Central memory CD8-positive, alpha-beta T cell (primary cell): ENCODE results near the gene MCCC1.
"Not testable (repeated sequence)": the region's sequence is repeated elsewhere in the genome, so short reads cannot be mapped to it uniquely, and the experiment has no call there.

Experiments used
- ATAC-seq: fragments of 150-1000 bp; cut with Tn5 transposase; replicated peaks from 2 replicates; pipeline ENCODE4 v1.10.0; 2022; ENCODE audit warnings: mild to moderate bottlenecking, moderate FRiP score, moderate number of reproducible peaks; ENCODE audit not compliant: poor library complexity, severe bottlenecking; ENCODE audit errors: extremely low read depth
- DNase-seq, 2 donors: peaks; one replicate each; pipeline ENCODE4 v3.0.0; 2021; ENCODE audit warnings: low spot score in 2 of 2
- H3K27ac Mint-ChIP-seq: one replicate; pipeline ENCODE4 v1.8.0; 2022; ENCODE audit warnings: low read depth, mild to moderate bottlenecking, moderate library complexity, mixed read lengths
- H3K27me3 Mint-ChIP-seq: one replicate; pipeline ENCODE4 v1.8.0; 2022; ENCODE audit warnings: mixed read lengths
- H3K36me3 Mint-ChIP-seq: one replicate; pipeline ENCODE4 v1.8.0; 2022; ENCODE audit warnings: mild to moderate bottlenecking, moderate library complexity, mixed read lengths; ENCODE audit not compliant: insufficient read depth
- H3K4me1 Mint-ChIP-seq: one replicate; pipeline ENCODE4 v1.8.0; 2022; ENCODE audit warnings: mixed read lengths
- H3K4me3 Mint-ChIP-seq: one replicate; pipeline ENCODE4 v1.8.0; 2022; ENCODE audit warnings: mild to moderate bottlenecking, moderate library complexity, mixed read lengths
- H3K9me3 Mint-ChIP-seq: one replicate; pipeline ENCODE4 v1.8.0; 2022; ENCODE audit warnings: mixed read lengths

The MCCC1 gene

DNA sequence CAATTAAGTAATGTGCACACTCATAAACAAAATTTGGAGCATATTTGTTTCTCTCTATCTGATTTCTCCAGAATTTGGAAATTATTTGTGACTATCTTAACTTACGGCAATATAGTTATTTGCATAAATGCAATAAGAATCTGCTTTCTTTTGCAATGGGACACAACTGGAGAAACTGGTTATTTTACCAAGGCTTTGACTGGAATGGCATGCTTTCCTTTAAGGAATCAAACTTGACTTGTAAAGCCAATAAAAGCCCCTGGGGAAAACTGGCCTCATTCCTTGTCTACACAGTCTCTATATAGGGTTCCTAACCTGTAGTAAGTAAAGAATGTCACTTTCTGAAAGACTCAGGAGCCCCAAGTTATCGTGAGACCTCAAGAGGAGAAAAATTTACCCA is 32.4 kb downstream of the MCCC1 start:
- not testable (repeated sequence) for DNase-seq, ATAC-seq, H3K27me3 Mint-ChIP-seq, H3K4me1 Mint-ChIP-seq, H3K4me3 Mint-ChIP-seq, H3K9me3 Mint-ChIP-seq, H3K27ac Mint-ChIP-seq
- peaks cover 16% of the 10 kb centered on the region for H3K36me3 Mint-ChIP-seq

DNA sequence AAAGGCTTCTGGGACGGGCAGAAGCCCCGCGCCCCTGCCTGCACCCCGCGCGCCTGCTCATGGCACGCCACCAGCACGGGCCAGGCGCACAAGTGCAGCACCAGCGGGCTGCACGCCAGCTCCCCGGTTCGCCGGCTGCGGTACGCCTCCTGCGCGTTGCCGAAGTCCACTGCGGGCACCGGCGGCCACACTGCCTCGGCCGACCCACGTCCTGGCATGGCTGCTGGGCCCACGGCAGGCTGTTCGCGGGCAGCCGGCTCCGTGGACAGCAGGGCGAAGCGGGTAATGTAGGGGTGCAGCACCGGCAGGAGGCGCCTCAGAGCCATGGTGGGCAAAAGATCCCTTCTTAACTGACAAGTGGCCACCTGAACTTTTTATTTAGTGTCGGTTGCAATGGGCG is 34.8 kb downstream of the MCCC1 start:
- Mint-ChIP-seq H3K4me3 (no peak overlapping the region), H3K36me3 (peaks cover 7% of the 10 kb centered on the region), H3K27me3 (no peaks in the 10 kb centered on the region), H3K9me3 (no peaks in the 10 kb centered on the region), H3K4me1 (no peaks in the 10 kb centered on the region), H3K27ac (no peak overlapping the region)
- ATAC-seq = no peak
- DNase-seq = no peak

GRCh38 chr3:183061391-183062172 is 37.7 kb downstream of the MCCC1 start:
- H3K4me3 Mint-ChIP-seq = no peak overlapping the region
- H3K4me1 Mint-ChIP-seq = no peaks in the 10 kb centered on the region

DNA sequence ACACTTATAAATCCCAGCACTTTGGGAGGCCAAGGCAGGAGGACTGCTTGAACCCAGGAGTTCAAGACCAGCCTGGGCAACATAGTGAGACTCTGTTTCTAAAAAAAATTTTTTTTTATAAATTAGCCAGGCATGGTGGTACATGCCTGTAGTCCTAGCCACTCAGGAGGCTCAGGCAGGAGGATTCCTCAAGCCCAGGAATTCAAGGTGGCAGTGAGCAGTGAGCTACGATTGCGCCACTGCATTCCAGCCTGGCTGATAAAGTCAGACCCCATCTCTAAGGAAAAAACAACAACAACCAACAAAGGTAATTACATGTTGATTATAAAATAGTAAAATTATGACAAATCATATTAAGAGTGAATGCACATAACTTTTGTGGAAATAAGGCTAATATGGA is 40.9 kb downstream of the MCCC1 start:
- DNase-seq (no peak), ATAC-seq (no peak)
- H3K27me3 Mint-ChIP-seq = no peaks in the 10 kb centered on the region
- no peak overlapping the region for H3K27ac Mint-ChIP-seq
- H3K4me1 Mint-ChIP-seq = no peaks in the 10 kb centered on the region
- no peak overlapping the region for H3K4me3 Mint-ChIP-seq
- H3K36me3 Mint-ChIP-seq = peaks cover 8% of the 10 kb centered on the region
- no peaks in the 10 kb centered on the region for H3K9me3 Mint-ChIP-seq

More at GRCh38 chr3:183061391-183062172, 37.7 kb downstream of the MCCC1 start:
- H3K9me3 Mint-ChIP-seq = no peaks in the 10 kb centered on the region
- H3K27me3 Mint-ChIP-seq = no peaks in the 10 kb centered on the region
- H3K27ac Mint-ChIP-seq = no peak overlapping the region
- ATAC-seq = no peak
- no peak for DNase-seq
- H3K36me3 Mint-ChIP-seq = peaks cover 10% of the 10 kb centered on the region

DNA sequence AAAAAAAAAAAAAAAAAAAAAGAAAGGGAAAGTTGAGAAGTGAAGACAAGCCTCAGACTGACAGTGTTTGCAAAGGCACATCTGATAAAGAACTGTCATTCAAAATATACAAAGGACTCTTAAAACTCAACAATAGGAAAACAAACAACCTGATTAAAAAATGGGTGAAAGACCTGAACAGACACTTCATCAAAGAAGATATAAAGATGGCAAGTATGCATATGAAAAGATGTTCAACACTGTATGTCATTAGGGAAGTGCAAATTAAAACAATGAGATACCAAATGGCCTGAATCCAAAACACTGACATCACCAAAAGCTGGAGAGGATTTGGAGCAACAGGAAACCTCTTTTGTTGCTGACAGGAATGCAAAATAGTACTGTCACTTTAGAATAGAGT is 48.6 kb downstream of the MCCC1 start:
- no peaks in the 10 kb centered on the region for H3K4me1 Mint-ChIP-seq
- no peak overlapping the region for H3K27ac Mint-ChIP-seq
- peaks cover 37% of the 10 kb centered on the region for H3K36me3 Mint-ChIP-seq
- ATAC-seq = no peak
- no peak overlapping the region for H3K4me3 Mint-ChIP-seq
- no peak for DNase-seq
- no peaks in the 10 kb centered on the region for H3K9me3 Mint-ChIP-seq
- no peaks in the 10 kb centered on the region for H3K27me3 Mint-ChIP-seq

DNA sequence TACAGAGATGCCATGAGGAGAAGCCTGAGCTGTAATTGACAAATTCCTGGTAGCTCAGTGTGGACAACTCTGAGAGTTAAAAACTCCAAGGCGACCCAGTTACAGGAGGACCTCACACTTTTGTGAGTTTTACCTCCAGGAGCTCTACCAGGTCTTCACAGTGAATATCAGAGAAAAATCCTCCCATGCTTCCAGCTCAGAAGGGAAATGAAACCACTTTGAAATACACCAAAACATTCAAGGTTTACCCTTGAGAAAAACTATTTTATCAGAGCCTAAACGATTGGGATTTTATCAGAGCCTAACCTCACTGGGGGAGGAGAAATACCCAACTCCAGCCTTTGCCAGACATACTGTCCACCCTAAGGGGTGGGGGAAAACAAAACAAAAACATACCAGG is 52.4 kb downstream of the MCCC1 start:
- Mint-ChIP-seq H3K4me1 (no peaks in the 10 kb centered on the region), H3K27ac (no peak overlapping the region), H3K36me3 (peaks cover 39% of the 10 kb centered on the region), H3K9me3 (no peaks in the 10 kb centered on the region), H3K27me3 (no peaks in the 10 kb centered on the region), H3K4me3 (no peak overlapping the region)
- no peak for ATAC-seq
- no peak for DNase-seq

DNA sequence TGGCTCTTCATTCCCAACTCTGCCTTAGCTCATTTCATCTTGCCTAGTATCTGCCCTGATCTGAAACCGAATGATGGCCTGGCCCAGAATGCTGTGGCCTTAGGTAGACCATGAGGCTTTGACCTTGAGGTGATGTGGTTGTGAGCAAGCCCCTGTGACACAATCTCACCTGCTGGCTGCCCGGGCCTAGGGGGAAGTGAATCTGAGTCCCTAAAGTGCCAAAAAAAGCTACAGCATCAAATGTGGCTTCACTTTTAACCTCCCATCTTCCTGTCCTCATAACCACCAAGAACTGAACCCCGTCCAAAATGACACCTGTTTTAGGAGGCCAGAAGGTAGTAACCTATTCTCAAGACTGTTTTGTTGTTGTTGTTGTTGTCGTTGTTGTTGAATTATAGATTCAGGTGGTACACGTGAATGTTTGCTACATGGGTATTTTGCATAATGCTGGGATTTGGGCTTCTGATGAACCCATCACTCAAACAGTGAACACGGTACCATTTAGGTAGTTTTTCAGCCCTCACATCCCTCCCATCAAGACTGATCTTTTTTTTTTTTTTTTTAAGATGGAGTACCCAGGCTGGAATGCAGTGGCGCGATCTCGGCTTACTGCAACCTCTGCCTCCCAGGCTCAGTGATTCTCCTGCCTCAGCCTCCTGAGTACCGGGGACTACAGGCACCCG is 54.6 kb downstream of the MCCC1 start:
- ATAC-seq (no peak), DNase-seq (no peak)
- no peak overlapping the region for H3K4me3 Mint-ChIP-seq
- no peaks in the 10 kb centered on the region for H3K27me3 Mint-ChIP-seq
- H3K27ac Mint-ChIP-seq = no peak overlapping the region
- no peaks in the 10 kb centered on the region for H3K4me1 Mint-ChIP-seq
- H3K36me3 Mint-ChIP-seq = peaks cover 35% of the 10 kb centered on the region
- no peaks in the 10 kb centered on the region for H3K9me3 Mint-ChIP-seq

- H3K36me3 Mint-ChIP-seq = peaks cover 51% of the 10 kb centered on the region
- no peaks in the 10 kb centered on the region for H3K27me3 Mint-ChIP-seq
- DNase-seq (no peak), ATAC-seq (no peak)
- H3K9me3 Mint-ChIP-seq = no peaks in the 10 kb centered on the region
- no peaks in the 10 kb centered on the region for H3K4me1 Mint-ChIP-seq
- H3K4me3 Mint-ChIP-seq = no peak overlapping the region
- H3K27ac Mint-ChIP-seq = no peak overlapping the region
Measured at GRCh38 chr3:183038757-183039156, 60.5 kb downstream of the MCCC1 start.

DNA sequence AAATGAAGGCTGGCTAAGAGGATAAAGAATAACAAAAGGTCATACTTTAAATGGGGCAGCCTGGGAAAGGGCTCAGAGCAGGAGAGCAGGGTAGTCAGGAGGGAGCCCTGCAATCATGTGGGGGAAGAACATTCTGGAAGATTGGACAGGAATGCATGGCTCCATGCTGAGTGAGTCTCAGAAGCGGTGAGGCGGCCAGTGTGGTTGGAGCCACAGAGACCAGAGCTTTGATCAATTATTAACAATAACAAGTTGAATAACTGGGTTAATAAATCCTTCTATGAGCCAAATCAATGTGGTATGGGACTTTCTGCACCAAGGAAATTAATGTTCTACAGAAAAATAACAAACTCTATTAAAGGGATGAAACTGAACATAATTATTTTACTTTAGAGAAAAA is 61.1 kb downstream of the MCCC1 start:
- Mint-ChIP-seq H3K27ac (no peak overlapping the region), H3K9me3 (no peaks in the 10 kb centered on the region), H3K4me1 (no peaks in the 10 kb centered on the region), H3K27me3 (no peaks in the 10 kb centered on the region), H3K36me3 (peaks cover 51% of the 10 kb centered on the region), H3K4me3 (no peak overlapping the region)
- no peak for DNase-seq
- ATAC-seq = no peak

- Mint-ChIP-seq H3K4me3 (no peak overlapping the region), H3K4me1 (peaks cover 4% of the 10 kb centered on the region), H3K36me3 (peaks cover 54% of the 10 kb centered on the region), H3K27ac (no peak overlapping the region), H3K27me3 (no peaks in the 10 kb centered on the region), H3K9me3 (no peaks in the 10 kb centered on the region)
- DNase-seq (no peak), ATAC-seq (no peak)
Measured at GRCh38 chr3:183033746-183034145, 65.5 kb downstream of the MCCC1 start.

DNA sequence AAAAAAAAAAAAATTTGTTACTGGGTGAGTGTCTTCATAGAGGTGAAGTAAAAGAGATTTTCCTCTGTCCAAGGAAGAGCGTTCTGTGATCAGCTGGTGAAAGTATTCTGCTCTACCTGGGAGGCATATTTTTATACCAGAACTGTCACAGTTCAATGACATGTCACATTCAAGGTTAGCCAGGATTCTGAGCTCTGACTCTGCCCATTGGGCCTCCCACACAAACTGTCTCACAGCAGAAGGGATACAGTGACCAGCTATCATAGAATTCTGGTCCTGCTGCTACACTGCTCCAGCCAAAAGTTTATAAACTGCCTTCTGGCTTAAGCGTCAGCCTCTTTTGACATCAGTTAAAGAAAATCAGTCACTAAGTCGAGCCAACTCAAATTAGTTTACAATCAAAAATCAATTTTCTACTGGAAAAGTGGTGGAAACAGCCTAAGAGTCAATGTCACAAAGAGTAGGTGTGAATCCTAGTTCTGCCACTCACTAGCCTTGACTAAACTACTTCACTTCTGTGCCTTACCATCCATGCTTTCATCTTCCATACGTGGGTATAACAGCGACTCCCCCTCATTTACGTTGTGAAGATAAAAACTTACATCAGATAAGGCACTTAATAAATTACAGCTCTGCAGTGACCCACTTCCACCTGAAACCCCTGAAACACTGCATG is 66.3 kb downstream of the MCCC1 start:
- no peak overlapping the region for H3K4me3 Mint-ChIP-seq
- H3K4me1 Mint-ChIP-seq = peaks cover 4% of the 10 kb centered on the region
- ATAC-seq (no peak), DNase-seq (no peak)
- no peak overlapping the region for H3K27ac Mint-ChIP-seq
- peaks cover 48% of the 10 kb centered on the region for H3K36me3 Mint-ChIP-seq
- H3K9me3 Mint-ChIP-seq = no peaks in the 10 kb centered on the region
- no peaks in the 10 kb centered on the region for H3K27me3 Mint-ChIP-seq

DNA sequence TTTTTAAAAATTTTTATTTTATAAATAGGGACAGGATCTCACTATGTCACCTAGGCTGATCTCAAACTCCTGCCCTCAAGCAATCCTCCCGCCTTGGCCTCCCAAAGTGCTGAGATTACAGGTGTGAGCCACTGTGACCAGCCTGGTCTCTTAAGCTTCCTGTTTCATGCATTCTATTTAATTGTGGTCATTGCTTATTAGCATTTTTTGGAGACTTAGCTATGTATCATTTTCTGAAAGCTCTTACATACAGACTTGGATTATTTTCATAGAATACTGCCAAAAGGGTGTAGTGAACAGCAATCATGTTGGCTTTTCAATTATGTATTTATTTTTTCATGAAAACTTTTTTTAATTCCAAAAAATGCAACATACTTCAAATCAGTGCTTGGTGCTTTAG is 67.5 kb downstream of the MCCC1 start:
- no peak for DNase-seq
- Mint-ChIP-seq H3K36me3 (peaks cover 45% of the 10 kb centered on the region), H3K4me3 (no peak overlapping the region), H3K27ac (no peak overlapping the region), H3K27me3 (no peaks in the 10 kb centered on the region), H3K9me3 (no peaks in the 10 kb centered on the region), H3K4me1 (peaks cover 4% of the 10 kb centered on the region)
- ATAC-seq = no peak

GRCh38 chr3:183028416-183028815 is 70.9 kb downstream of the MCCC1 start:
- Mint-ChIP-seq H3K27ac (no peak overlapping the region), H3K4me3 (no peak overlapping the region), H3K9me3 (no peaks in the 10 kb centered on the region), H3K27me3 (no peaks in the 10 kb centered on the region), H3K36me3 (peaks cover 25% of the 10 kb centered on the region), H3K4me1 (peaks cover 4% of the 10 kb centered on the region)
- DNase-seq (no peak), ATAC-seq (no peak)
